Measurements from ENCODE around the gene NRN1. TPM values are rescaled to one million over a fixed set of nuclear protein-coding genes. Genes with fewer than 3 reads are reported as not detected.
"Not testable (repeated sequence)": the region's sequence is repeated elsewhere in the genome, so short reads cannot be mapped to it uniquely, and the experiment has no call there.

The NRN1 gene
- polyA plus RNA-seq, 6 donors from 2014 or later = not detected

DNA sequence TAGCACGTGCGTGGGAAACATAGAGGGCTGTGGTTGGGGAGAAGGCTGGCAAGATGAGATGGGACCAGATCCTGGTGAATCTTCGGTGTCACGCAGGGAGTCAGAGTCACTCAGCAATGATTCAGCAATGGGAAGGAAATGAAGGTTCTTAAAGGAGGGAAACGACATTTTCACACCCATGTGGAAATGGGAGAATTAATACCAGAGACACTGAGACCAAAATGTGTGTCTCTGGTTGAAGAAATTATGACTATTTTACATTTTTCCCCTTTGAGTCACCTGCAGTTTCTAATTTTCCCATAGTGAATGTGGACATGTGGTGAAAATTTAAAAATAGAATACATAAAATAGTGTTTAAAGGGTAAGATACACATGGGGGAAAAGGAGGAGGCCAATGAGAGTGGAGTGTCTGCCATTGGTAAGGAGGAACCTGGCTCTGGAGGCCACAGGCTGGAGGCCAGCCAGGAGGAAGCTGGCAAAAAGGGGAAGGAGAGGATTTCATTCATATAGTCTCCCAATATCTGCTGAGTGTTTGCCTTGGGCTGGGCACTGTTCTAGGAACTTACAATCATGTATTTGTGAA is 17.5 kb downstream of the NRN1 start:
- Mint-ChIP-seq H3K4me3 (no peak overlapping the region), H3K27ac (no peak overlapping the region), H3K36me3 (peaks cover 0 to 14% of the 10 kb centered on the region in 2 donors), H3K4me1 (peaks cover 3 to 8% (median 6%) of the 10 kb centered on the region in 3 donors), H3K27me3 (peaks cover 60 to 81% (median 70%) of the 10 kb centered on the region in 3 donors), H3K9me3 (peaks cover 1 to 15% (median 6%) of the 10 kb centered on the region in 7 donors)
- no peak for ATAC-seq (ENCODE audit: low read depth in 2 of 2)
- no peak for DNase-seq

DNA sequence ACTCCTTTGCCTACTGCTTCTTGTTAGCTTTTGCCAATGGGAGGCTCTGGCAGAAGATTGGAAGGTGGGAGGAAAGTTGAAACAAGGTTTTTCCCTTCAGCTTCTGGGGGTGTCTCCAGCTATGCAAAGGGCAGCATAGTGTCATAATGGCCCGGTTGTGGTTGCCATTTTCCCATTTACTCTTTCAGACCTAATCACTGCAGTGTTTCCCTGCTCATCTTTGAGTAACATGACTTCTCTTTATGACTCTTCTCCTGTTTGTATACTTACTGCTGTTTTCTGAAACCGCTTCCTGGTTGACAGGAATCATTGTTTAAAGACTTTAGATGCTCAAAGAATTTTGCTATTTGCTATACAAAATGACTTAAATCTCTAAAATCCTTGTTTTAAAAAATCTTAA is 19.9 kb downstream of the NRN1 start:
- Mint-ChIP-seq H3K9me3 (peaks cover 0 to 6% (median 0%) of the 10 kb centered on the region in 7 donors), H3K27me3 (peaks cover 43 to 61% (median 58%) of the 10 kb centered on the region in 3 donors)

DNA sequence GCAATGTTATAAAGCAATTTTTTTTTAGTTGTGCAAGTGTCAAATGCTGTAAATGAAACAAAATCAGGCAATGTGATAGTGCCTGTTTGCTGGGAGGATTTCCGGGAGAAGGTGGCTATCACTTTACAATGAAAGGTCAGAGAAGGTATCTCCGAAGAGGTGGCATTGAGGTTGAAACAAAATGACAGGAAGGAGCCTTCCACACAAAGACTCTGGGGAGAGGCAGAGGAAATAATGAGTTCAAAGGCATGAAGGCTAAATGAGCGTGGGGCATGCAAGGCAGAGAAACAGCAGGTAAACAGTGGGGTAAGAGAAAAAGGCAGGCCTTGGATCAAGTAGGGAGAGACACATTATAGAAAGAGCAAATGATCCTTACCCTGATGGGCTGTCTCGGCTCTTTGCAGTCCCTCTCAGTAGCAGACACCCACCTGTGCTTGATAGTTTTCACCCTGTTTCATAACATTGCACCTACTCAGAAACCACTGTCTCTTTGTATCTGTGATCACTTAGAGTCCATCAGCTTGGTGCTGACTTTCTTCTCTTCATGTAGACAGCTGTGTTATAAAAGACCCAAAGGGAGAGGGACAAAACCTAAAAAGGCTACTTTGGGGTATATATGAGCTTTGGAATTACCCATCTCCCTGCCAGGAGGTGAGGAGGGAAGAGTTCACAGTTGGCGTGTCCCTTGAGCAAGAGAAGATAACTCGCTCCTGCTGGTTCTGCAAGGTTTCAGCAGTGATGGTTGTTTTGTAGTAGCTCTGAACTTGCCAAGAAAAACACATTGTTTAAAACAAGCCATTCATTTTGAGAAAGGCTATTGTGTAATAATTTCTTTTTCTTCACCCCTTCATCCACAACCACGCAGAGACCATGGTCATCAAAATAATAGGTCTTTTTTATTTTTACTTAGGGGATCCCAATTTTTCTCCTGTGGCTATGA is 22.3 kb downstream of the NRN1 start:
- peaks cover 0 to 4% (median 0%) of the 10 kb centered on the region in 3 donors for H3K4me1 Mint-ChIP-seq

More for the DNA sequence above, 19.9 kb downstream of the NRN1 start:
- H3K27ac Mint-ChIP-seq = no peak overlapping the region
- H3K4me1 Mint-ChIP-seq = peaks cover 0 to 4% (median 0%) of the 10 kb centered on the region in 3 donors
- ATAC-seq (ENCODE audit: low read depth in 2 of 2) = no peak
- no peak overlapping the region for H3K4me3 Mint-ChIP-seq
- H3K36me3 Mint-ChIP-seq = peaks cover 0 to 2% of the 10 kb centered on the region in 2 donors
- no peak for DNase-seq

DNA sequence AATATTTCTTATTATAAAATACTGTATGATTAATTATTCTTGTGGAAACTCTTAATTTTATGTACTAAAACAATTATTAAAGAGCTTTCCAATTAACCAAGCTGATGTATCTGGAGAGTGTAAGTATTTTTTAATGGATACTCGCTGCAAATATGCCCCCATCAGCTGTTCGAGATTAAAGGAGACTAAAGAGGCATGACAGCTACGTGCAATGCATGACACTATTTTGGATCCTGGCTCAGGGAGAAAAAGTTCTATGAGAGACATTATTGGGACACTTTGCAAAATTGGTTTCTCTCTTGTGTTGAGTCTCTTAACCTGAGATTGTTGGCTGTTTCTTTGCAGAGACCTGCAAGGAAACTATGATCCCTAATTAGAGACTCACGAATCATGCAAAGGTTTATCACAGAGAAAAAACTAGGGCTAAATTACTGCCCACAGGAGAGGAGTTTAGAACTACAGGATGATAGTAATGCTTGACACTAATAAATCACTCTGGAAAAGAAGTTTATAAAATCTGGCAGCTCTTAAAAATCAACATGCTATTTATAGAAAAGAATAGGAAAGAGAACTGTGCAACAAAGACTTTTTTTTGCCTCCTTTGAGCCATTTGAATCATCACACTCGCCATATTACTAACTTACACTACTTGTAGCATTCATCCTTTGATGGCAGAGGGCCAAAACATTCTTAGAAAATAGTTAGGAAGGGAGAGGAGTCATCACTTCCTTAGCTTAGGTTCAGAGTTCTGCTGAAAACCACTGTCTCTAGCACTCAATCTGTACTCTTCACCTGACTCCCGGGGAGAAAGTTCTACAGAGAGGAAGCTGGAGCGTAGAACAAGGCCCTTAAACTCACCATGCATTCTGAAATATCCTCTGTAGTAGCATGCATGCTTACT is 25.3 kb downstream of the NRN1 start:
- H3K27ac Mint-ChIP-seq = no peak overlapping the region
- no peak overlapping the region for H3K4me3 Mint-ChIP-seq
- peaks cover 0 to 4% (median 0%) of the 10 kb centered on the region in 3 donors for H3K4me1 Mint-ChIP-seq
- no peak for ATAC-seq (ENCODE audit: low read depth in 2 of 2)
- H3K27me3 Mint-ChIP-seq = peaks cover 12 to 42% (median 24%) of the 10 kb centered on the region in 3 donors
- peaks cover 0 to 8% (median 4%) of the 10 kb centered on the region in 7 donors for H3K9me3 Mint-ChIP-seq
- DNase-seq = no peak
- H3K36me3 Mint-ChIP-seq = peaks cover 0 to 7% of the 10 kb centered on the region in 2 donors

More for the DNA sequence above, 22.3 kb downstream of the NRN1 start:
- no peak overlapping the region for H3K4me3 Mint-ChIP-seq
- H3K27ac Mint-ChIP-seq = no peak overlapping the region
- peaks cover 20 to 53% (median 45%) of the 10 kb centered on the region in 3 donors for H3K27me3 Mint-ChIP-seq
- peaks cover 0 to 7% (median 5%) of the 10 kb centered on the region in 7 donors for H3K9me3 Mint-ChIP-seq
- no peak for DNase-seq
- no peak for ATAC-seq (ENCODE audit: low read depth in 2 of 2)
- H3K36me3 Mint-ChIP-seq = peaks cover 0 to 7% of the 10 kb centered on the region in 2 donors

- no peak for DNase-seq
- Mint-ChIP-seq H3K4me1 (peaks cover 0 to 4% (median 0%) of the 10 kb centered on the region in 3 donors), H3K27me3 (peaks cover 12 to 49% (median 20%) of the 10 kb centered on the region in 3 donors), H3K36me3 (peaks cover 0 to 7% of the 10 kb centered on the region in 2 donors), H3K9me3 (peaks cover 0 to 8% (median 4%) of the 10 kb centered on the region in 7 donors), H3K27ac (no peak overlapping the region), H3K4me3 (no peak overlapping the region)
- ATAC-seq (ENCODE audit: low read depth in 2 of 2) = no peak
Observed at GRCh38 chr6:5979650-5980420, 26.9 kb downstream of the NRN1 start.

- peaks cover 16 to 50% (median 42%) of the 10 kb centered on the region in 3 donors for H3K27me3 Mint-ChIP-seq
- no peak for ATAC-seq (ENCODE audit: low read depth in 2 of 2)
- no peak overlapping the region for H3K27ac Mint-ChIP-seq
- no peaks in the 10 kb centered on the region for H3K4me1 Mint-ChIP-seq
- H3K36me3 Mint-ChIP-seq = peaks cover 0 to 14% of the 10 kb centered on the region in 2 donors
- H3K9me3 Mint-ChIP-seq = peaks cover 0 to 8% (median 4%) of the 10 kb centered on the region in 7 donors
- H3K4me3 Mint-ChIP-seq = no peak overlapping the region
- no peak for DNase-seq
Observed at GRCh38 chr6:5976811-5977210, 29.9 kb downstream of the NRN1 start.

DNA sequence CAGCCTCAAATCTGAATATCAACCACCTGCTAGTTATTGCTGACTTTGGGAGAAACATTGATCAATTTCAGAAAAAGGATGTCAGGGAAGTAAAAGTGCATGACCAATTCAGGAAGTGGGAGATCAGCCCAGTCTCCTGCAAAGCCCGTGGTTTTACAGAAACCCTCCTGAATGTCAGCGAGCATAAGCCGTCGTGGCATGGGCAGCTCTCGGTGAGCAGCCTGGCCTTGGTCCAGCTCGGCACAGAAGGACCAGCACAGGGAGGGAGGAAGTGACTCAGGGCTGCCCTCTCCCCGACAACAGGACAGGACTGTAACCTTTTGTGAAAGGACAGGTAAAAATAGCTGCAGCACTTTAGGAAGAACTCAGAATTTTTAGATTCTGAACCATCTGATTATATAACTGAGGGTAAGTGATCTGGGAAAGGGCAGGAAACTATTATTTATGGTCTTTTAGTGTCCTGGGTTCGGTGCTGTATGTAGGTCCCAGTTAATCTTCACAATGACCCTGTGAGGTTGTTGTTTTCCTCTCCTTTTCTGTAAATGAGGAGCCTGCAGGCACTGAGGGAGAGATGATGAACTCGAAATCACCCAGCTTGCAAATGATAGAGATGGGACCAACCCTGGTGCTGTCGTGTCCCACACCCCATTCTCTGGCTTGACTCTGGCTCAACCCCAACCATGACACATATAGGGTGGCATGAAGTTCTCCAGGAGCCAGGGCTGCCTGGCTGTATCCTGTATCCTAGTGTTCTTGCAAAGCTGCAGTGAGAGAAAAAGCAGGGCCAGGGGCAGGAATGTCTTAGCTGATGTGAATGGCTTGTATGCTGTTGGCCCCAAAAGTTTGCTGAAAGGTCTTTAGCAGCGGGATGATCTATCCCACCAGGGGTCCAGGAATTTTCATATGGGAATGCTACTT is 37.6 kb downstream of the NRN1 start:
- Mint-ChIP-seq H3K4me3 (no peak overlapping the region), H3K27ac (peak overlapping the region in 1 of 6 donors; percentile 6), H3K4me1 (no peaks in the 10 kb centered on the region), H3K27me3 (peaks cover 28 to 49% (median 36%) of the 10 kb centered on the region in 3 donors), H3K36me3 (peaks cover 0 to 7% of the 10 kb centered on the region in 2 donors), H3K9me3 (peaks cover 0 to 3% (median 0%) of the 10 kb centered on the region in 7 donors)
- ATAC-seq (ENCODE audit: low read depth in 2 of 2) (no peak), DNase-seq (no peak)

DNA sequence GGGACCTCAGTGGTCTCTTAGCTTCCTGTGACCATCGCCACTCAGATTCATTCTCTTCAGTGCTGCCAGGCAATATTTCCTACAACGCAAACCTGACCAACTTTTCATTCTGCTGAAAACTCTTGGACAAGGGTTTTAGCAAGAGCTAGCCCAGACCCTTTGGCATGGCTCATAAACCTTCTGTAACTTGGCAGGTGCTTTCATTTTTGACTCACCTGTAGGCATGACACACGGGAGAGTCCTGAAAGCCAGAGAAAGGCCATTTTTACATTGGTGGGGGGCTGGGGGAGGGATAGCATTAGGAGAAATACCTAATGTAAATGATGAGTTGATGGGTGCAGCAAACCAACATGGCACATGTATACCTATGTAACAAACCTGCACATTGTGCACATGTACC is 38.7 kb downstream of the NRN1 start:
- H3K4me1 Mint-ChIP-seq; ATAC-seq (ENCODE audit: low read depth in 2 of 2); H3K9me3 Mint-ChIP-seq; H3K27ac Mint-ChIP-seq; H3K36me3 Mint-ChIP-seq; DNase-seq; H3K4me3 Mint-ChIP-seq: not testable (repeated sequence)
- peaks cover 34 to 52% (median 40%) of the 10 kb centered on the region in 3 donors for H3K27me3 Mint-ChIP-seq

DNA sequence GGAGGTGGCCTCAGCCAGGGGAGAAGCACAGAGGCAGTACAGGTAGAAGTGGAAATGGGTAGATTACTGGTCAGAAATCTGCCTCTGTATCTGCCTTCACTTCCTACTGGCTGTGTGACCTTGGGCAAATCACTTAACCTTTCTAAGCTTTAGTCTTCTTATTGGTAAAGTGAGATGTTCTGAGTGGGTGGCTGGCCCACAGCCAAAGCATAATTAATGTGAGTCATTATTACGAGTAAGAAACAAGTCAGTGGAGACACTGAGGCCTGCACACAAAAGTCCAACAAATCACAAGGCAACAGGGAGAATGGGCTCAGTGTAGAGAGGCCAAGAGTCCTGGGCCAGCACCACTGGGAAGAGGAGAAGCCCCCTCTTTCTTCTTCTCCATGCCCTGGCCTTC is 39.1 kb downstream of the NRN1 start:
- Mint-ChIP-seq H3K27ac (peak overlapping the region in 1 of 6 donors; percentile 43), H3K4me1 (no peaks in the 10 kb centered on the region), H3K4me3 (no peak overlapping the region), H3K36me3 (peaks cover 0 to 1% of the 10 kb centered on the region in 2 donors), H3K27me3 (peaks cover 31 to 52% (median 36%) of the 10 kb centered on the region in 3 donors), H3K9me3 (peaks cover 0 to 2% (median 0%) of the 10 kb centered on the region in 7 donors)
- no peak for DNase-seq
- ATAC-seq (ENCODE audit: low read depth in 2 of 2) = no peak

GRCh38 chr6:5962794-5963193 is 43.9 kb downstream of the NRN1 start:
- DNase-seq (no peak), ATAC-seq (ENCODE audit: low read depth in 2 of 2) (no peak)
- Mint-ChIP-seq H3K27me3 (peaks cover 22 to 41% (median 24%) of the 10 kb centered on the region in 3 donors), H3K4me1 (no peaks in the 10 kb centered on the region), H3K27ac (peak overlapping the region in 1 of 6 donors; percentile 12), H3K9me3 (peaks cover 0 to 2% (median 0%) of the 10 kb centered on the region in 7 donors), H3K36me3 (no peaks in the 10 kb centered on the region), H3K4me3 (no peak overlapping the region)

GRCh38 chr6:5961836-5962235 is 44.9 kb downstream of the NRN1 start:
- Mint-ChIP-seq H3K9me3 (peaks cover 0 to 2% (median 0%) of the 10 kb centered on the region in 7 donors), H3K27me3 (peaks cover 22 to 40% (median 25%) of the 10 kb centered on the region in 3 donors), H3K36me3 (no peaks in the 10 kb centered on the region), H3K27ac (no peak overlapping the region), H3K4me1 (no peaks in the 10 kb centered on the region), H3K4me3 (no peak overlapping the region)
- ATAC-seq (ENCODE audit: low read depth in 2 of 2) (no peak), DNase-seq (no peak)
